HEK293T (cell line): ENCODE results near the gene UTS2R.
A peak's percentile ranks its signal among the peaks of the same experiment; 100 is the strongest.
"Not testable (repeated sequence)": the region's sequence is repeated elsewhere in the genome, so short reads cannot be mapped to it uniquely, and the experiment has no call there.

Experiments used
- CTCF ChIA-PET: fragments of 350-600 bp; formaldehyde crosslinking; extraction: SDS; loops from one replicate; lab custom pipeline; 2021; ENCODE audit warnings: antibody characterized with exemption, inconsistent platforms; lab: Yijun Ruan, JAX
- POLR2A ChIA-PET: fragments of 350-600 bp; formaldehyde crosslinking; extraction: SDS; loops from one replicate; lab custom pipeline; 2020; ENCODE audit warnings: antibody characterized with exemption, inconsistent platforms; lab: Yijun Ruan, JAX
- DNase-seq: peaks from one replicate; pipeline ENCODE4 v3.0.0; 2012; ENCODE audit warnings: mixed read lengths; ENCODE audit errors: extremely low spot score
- ARNT ChIP-seq: fragments of 450-650 bp; IDR thresholded peaks from 2 replicates; pipeline ENCODE4 v1.6.1; 2017; ENCODE audit warnings: mild to moderate bottlenecking
- BHLHE40 ChIP-seq: fragments of 450-650 bp; IDR thresholded peaks from 2 replicates; pipeline ENCODE4 v1.6.1; 2016; ENCODE audit warnings: mild to moderate bottlenecking, moderate library complexity, borderline replicate concordance
- CTBP1 ChIP-seq: fragments of 450-650 bp; IDR thresholded peaks from 2 replicates; pipeline ENCODE4 v1.6.1; 2016; ENCODE audit warnings: borderline replicate concordance
- ELF4 ChIP-seq: fragments of 450-650 bp; IDR thresholded peaks from 2 replicates; pipeline ENCODE4 v1.6.1; 2017; ENCODE audit warnings: antibody characterized with exemption
- FOXA1 ChIP-seq: fragments of 450-650 bp; IDR thresholded peaks from 2 replicates; pipeline ENCODE4 v1.6.1; 2016; ENCODE audit warnings: mild to moderate bottlenecking
- FOXK2 ChIP-seq: fragments of 450-650 bp; IDR thresholded peaks from 2 replicates; pipeline ENCODE4 v1.6.1; 2016; ENCODE audit warnings: mild to moderate bottlenecking
- FOXM1 ChIP-seq: fragments of 450-650 bp; IDR thresholded peaks from 2 replicates; pipeline ENCODE4 v1.6.1; 2017; ENCODE audit warnings: mild to moderate bottlenecking, borderline replicate concordance
- HDGF ChIP-seq: fragments of 450-650 bp; IDR thresholded peaks from 2 replicates; pipeline ENCODE4 v1.6.1; 2017; ENCODE audit warnings: antibody characterized with exemption, borderline replicate concordance
- L3MBTL2 ChIP-seq: fragments of 450-650 bp; conservative IDR thresholded peaks from 2 replicates; pipeline ENCODE4 v1.6.1; 2016; ENCODE audit warnings: mild to moderate bottlenecking
- LEF1 ChIP-seq: fragments of 450-650 bp; IDR thresholded peaks from 2 replicates; pipeline ENCODE4 v1.6.1; 2017; ENCODE audit warnings: mild to moderate bottlenecking, borderline replicate concordance
- NFRKB ChIP-seq: fragments of 450-650 bp; IDR thresholded peaks from 2 replicates; pipeline ENCODE4 v1.6.1; 2016; ENCODE audit warnings: mild to moderate bottlenecking, moderate library complexity
- SP1 ChIP-seq: fragments of 450-650 bp; IDR thresholded peaks from 2 replicates; pipeline ENCODE4 v1.6.1; 2017
- SUZ12 ChIP-seq: fragments of 450-650 bp; IDR thresholded peaks from 2 replicates; pipeline ENCODE4 v1.6.1; 2016; ENCODE audit warnings: mild to moderate bottlenecking
- TARDBP ChIP-seq: fragments of 450-650 bp; IDR thresholded peaks from 2 replicates; pipeline ENCODE4 v1.6.1; 2016
- ZNF384 ChIP-seq: fragments of 450-650 bp; IDR thresholded peaks from 2 replicates; pipeline ENCODE4 v1.6.1; 2016
- TF ChIP-seq, protein P1 (sequence below): fragments of 450-650 bp; IDR thresholded peaks from 2 replicates; pipeline ENCODE4 v1.6.1; 2016

UTS2R gene

DNA sequence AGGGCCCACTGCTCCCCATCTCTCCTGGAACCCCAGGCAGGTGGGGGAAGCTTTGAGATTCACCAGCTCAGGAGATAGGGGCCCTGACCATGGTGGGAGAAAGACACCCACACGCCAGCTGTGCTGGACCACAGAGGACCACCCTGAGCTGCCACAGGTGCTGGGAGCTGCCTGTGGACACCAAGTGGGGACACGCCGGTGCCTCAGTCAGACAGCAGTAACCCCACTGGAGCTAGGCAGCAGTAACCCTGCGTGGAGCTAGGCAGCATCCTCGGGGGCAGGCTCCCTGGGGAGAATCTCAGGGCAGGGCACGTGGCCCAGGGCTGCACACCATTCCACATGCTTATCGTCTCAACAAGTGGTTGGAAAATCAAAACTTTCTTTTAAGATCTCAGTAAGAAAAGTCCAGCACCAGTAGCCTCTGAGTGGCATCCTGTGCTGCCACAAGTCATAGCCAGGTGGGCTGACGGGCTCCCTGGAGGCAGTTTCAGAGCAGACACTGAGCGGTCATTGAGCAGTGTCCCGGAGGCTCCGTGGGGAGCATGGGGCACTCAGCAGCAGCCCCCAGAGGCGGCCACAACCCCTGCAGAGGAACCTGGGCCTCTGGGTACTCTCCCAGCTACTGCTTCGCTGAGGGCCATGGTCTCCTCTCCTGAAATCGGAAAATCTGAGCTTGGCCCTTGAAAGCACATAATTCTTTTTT, 38.6 kb downstream of the UTS2R start:
- POLR2A ChIA-PET: no interaction called here
- no peak for DNase-seq
- TF ChIP-seq TARDBP (no peak), L3MBTL2 (no peak), SUZ12 (no peak), BHLHE40 (no peak), HDGF (no peak)
- CTCF ChIA-PET: interaction anchor here (0.7 kb wide), 1 partner anchor 59 kb away, joined by 5 read pairs; no protein-coding TSS in a partner anchor

DNA sequence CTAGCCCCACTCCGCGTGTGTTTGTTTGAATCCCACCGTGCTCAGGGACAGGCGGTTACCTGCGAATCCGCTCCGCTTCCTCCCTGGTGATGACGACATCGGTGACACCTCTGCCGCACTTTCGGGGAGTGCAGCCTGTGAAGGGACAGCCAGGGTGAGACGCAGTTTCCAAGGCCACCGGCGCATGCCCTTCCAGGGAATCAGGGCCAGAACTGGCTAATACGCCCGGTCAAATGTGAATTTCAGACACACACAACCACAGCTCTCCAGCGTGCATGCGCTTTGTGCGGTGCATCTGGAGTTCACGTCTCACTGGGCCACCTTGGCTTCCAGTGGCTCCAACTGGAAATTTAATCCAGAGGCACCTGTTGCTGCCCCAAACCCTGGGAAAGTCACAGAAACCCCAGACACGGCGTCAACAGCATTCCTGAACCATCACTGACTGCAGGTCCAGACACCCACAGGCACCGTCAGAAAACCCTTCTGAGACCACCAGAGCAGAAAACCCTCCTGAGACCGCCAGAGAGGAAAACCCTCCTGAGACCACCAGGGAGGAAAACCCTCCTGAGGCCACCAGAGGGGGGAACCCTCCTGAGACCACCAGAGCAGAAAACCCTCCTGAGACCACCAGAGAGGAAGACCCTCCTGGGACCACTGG, 40.0 kb downstream of the UTS2R start:
- POLR2A ChIA-PET: no interaction called here
- TF ChIP-seq ZNF384: no peak
- TF ChIP-seq HDGF: no peak
- no peak for TF ChIP-seq FOXA1
- TF ChIP-seq TARDBP: no peak
- no peak for TF ChIP-seq L3MBTL2
- no peak for TF ChIP-seq SUZ12
- no peak for TF ChIP-seq ELF4
- no peak for TF ChIP-seq CTBP1
- TF ChIP-seq, protein P1, sequence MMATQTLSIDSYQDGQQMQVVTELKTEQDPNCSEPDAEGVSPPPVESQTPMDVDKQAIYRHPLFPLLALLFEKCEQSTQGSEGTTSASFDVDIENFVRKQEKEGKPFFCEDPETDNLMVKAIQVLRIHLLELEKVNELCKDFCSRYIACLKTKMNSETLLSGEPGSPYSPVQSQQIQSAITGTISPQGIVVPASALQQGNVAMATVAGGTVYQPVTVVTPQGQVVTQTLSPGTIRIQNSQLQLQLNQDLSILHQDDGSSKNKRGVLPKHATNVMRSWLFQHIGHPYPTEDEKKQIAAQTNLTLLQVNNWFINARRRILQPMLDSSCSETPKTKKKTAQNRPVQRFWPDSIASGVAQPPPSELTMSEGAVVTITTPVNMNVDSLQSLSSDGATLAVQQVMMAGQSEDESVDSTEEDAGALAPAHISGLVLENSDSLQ: no peak
- TF ChIP-seq LEF1: no peak
- TF ChIP-seq NFRKB: no peak
- TF ChIP-seq FOXM1: no peak
- no peak for TF ChIP-seq ARNT
- TF ChIP-seq SP1: no peak
- no peak for TF ChIP-seq BHLHE40
- no peak for DNase-seq
- CTCF ChIA-PET: no interaction called here

DNA sequence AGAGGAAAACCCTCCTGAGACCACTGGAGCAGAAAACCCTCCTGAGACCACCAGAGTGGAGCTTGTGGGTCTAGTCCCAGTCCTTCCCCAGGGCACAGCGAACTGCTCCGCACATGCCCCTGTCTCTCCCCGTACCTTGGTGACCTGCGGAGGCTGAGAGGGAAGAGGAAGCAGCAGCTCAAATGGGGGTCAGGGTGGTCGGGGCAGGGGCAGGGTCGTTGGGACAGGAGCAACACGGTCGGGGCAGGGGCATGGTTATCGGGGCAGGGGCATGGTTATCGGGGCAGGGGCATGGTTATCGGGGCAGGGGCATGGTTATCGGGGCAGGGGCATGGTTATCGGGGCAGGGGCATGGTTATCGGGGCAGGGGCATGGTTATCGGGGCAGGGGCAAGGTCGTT, 40.5 kb downstream of the UTS2R start:
- POLR2A ChIA-PET, CTCF ChIA-PET, DNase-seq: not testable (repeated sequence)

- POLR2A ChIA-PET: no interaction called here
- CTCF ChIA-PET: interaction anchor here (0.6 kb wide), 1 partner anchor 19 kb away, joined by 3 read pairs; no protein-coding TSS in a partner anchor
- no peak for DNase-seq
- TF ChIP-seq HDGF (no peak), ZNF384 (no peak), SUZ12 (no peak), FOXM1 (no peak), BHLHE40 (no peak), TARDBP (no peak), CTBP1 (no peak), ARNT (no peak), FOXK2 (no peak), ELF4 (no peak), FOXA1 (no peak), NFRKB (no peak), SP1 (no peak), LEF1 (no peak), L3MBTL2 (no peak)
- TF ChIP-seq, protein P1: no peak
Measured at GRCh38 chr17:82412535-82413520, 41.3 kb downstream of the UTS2R start.

DNA sequence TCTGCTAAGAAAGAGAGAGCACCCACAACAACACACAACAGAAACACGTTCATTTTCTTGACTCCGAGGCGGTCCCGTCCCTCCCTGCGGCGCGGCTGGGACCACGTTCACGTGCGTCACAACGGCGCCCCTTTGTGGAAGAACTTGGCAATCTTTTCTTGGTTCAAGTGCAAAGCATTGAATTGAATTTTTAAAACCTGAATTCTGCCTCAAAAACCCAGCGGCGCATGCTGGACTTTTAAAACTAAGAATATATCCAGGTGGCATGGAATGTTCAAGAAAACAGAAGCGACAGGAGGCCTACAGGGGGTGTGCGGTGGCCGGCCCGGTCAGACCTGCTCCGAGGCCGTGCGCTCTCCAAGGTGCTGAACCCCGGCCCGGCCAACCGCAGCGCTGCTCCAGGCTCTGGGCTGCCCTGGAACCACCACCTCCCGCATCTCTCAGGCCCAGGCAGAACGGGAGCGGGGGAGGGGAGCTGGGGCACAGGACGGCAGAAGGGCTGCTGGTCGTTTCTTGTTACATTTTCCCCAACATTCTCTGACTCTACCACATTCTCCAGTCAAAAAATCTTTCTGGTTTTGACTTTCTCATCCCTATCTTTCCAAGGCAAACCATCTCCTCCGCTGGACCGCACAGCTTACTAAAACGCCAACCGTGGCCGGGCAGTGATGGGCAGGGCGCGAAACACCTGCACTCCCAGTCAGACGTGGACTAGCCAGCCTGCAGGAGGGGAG, 43.1 kb downstream of the UTS2R start:
- peak; percentile 86 for DNase-seq
- ChIA-PET CTCF (interaction anchor here (0.6 to 1.1 kb wide), 3 partner anchors 48 to 137 kb away, joined by 4 read pairs; no protein-coding TSS in a partner anchor), POLR2A (interaction anchor here (0.7 kb wide), 1 partner anchor 89 kb away, joined by 3 read pairs; no protein-coding TSS in a partner anchor)
- TF ChIP-seq SP1 (no peak), NFRKB (no peak), FOXM1 (no peak), BHLHE40 (no peak), L3MBTL2 (no peak), SUZ12 (no peak), ARNT (no peak), TARDBP (no peak), HDGF (no peak), FOXA1 (no peak), ELF4 (no peak), LEF1 (no peak), ZNF384 (no peak), CTBP1 (no peak), FOXK2 (no peak)
- TF ChIP-seq, protein P1: no peak
